ENCODE measurements around the gene ALDH1L1.
"Not testable (repeated sequence)": the region's sequence is repeated elsewhere in the genome, so short reads cannot be mapped to it uniquely, and the experiment has no call there.

The ALDH1L1 gene

GRCh38 chr3:126104742-126105605, 75.4 kb downstream of the ALDH1L1 start:
- no peak for DNase-seq

GRCh38 chr3:126104028-126104635, 76.3 kb downstream of the ALDH1L1 start:
- DNase-seq, result no peak

GRCh38 chr3:126103121-126104027, 77.0 kb downstream of the ALDH1L1 start:
- no peak for DNase-seq

- DNase-seq, result no peak
Measured at GRCh38 chr3:126102530-126102951, 77.8 kb downstream of the ALDH1L1 start.

- DNase-seq, result no peak
Measured at GRCh38 chr3:126102011-126102410, 78.4 kb downstream of the ALDH1L1 start.

GRCh38 chr3:126101521-126101982, 78.8 kb downstream of the ALDH1L1 start:
- DNase-seq, result no peak

- DNase-seq, result no peak
Measured at GRCh38 chr3:126100634-126101301, 79.6 kb downstream of the ALDH1L1 start.

GRCh38 chr3:126100269-126100633, 80.1 kb downstream of the ALDH1L1 start:
- DNase-seq, result no peak

GRCh38 chr3:126098391-126098858, 82.0 kb downstream of the ALDH1L1 start:
- DNase-seq, result no peak

- no peak for DNase-seq
Measured at GRCh38 chr3:126097801-126098200, 82.6 kb downstream of the ALDH1L1 start.

GRCh38 chr3:126096274-126096673, 84.1 kb downstream of the ALDH1L1 start:
- DNase-seq, result not testable (repeated sequence)

- not testable (repeated sequence) for DNase-seq
Measured at GRCh38 chr3:126092128-126092527, 88.3 kb downstream of the ALDH1L1 start.

- DNase-seq, result no peak
Measured at GRCh38 chr3:126087552-126088175, 92.7 kb downstream of the ALDH1L1 start.

GRCh38 chr3:126085841-126086240, 94.5 kb downstream of the ALDH1L1 start:
- DNase-seq, result no peak

GRCh38 chr3:126085276-126085675, 95.1 kb downstream of the ALDH1L1 start:
- no peak for DNase-seq

- no peak for DNase-seq
Measured at GRCh38 chr3:126084768-126085180, 95.6 kb downstream of the ALDH1L1 start.

- peak; percentile 62 to 79 for DNase-seq
Measured at GRCh38 chr3:126083913-126084767, 96.2 kb downstream of the ALDH1L1 start, which contains the start of gene SLC41A3. Gene SLC41A3 (minus strand): TSS chr3:126084124. CDS start chr3:126068219, 15,905 bp downstream.

- DNase-seq, result no peak
Measured at GRCh38 chr3:126083511-126083912, 96.9 kb downstream of the ALDH1L1 start.

GRCh38 chr3:126083138-126083445, 97.3 kb downstream of the ALDH1L1 start:
- DNase-seq, result no peak

GRCh38 chr3:126082362-126083137, 97.8 kb downstream of the ALDH1L1 start:
- DNase-seq, result no peak
